Small intestine (tissue), 7 donors: Measurements from ENCODE around the gene CCDC91. TPM values are rescaled to one million over a fixed set of nuclear protein-coding genes. Genes with fewer than 3 reads are reported as not detected.
A peak's percentile ranks its signal among the peaks of the same experiment; 100 is the strongest.

Experiments used
- DNase-seq, 2 donors: peaks; one replicate each; pipeline versions ENCODE4 v3.0.0 to v3.0.0-alpha.2; 2013
- FAIRE-seq: peaks from 2 replicates; lab custom pipeline; 2012; peaks lifted over from hg19 to GRCh38; lab: Jason Lieb, UNC
- H3K27ac ChIP-seq, 3 donors: one replicate each; pipeline ENCODE4 v1.5.1; 2013; ENCODE audit warnings: low read length in 2 of 3, mild to moderate bottlenecking in 2 of 3, control low read depth in 1 of 3, inconsistent platforms in 1 of 3, low read depth in 1 of 3, moderate library complexity in 1 of 3
- H3K27me3 ChIP-seq, 3 donors: one replicate each; pipeline ENCODE4 v1.6.1; 2013; ENCODE audit warnings: low read length in 3 of 3, inconsistent platforms in 1 of 3; ENCODE audit not compliant: control insufficient read depth in 3 of 3, insufficient read depth in 3 of 3
- H3K36me3 ChIP-seq, 3 donors: one replicate each; pipeline ENCODE4 v1.6.1; 2013; ENCODE audit warnings: low read length in 3 of 3, inconsistent platforms in 1 of 3, low read depth in 1 of 3, mild to moderate bottlenecking in 1 of 3, moderate library complexity in 1 of 3; ENCODE audit not compliant: control insufficient read depth in 3 of 3, insufficient read depth in 2 of 3
- H3K4me1 ChIP-seq, 3 donors: one replicate each; pipeline ENCODE4 v1.6.1; 2013; ENCODE audit warnings: low read length in 2 of 3, inconsistent platforms in 1 of 3, low read depth in 1 of 3, mild to moderate bottlenecking in 1 of 3, moderate library complexity in 1 of 3; ENCODE audit not compliant: control insufficient read depth in 3 of 3, insufficient read depth in 2 of 3
- H3K4me3 ChIP-seq, 3 donors: one replicate each; pipeline ENCODE4 v1.5.1; 2013; ENCODE audit warnings: low read length in 3 of 3, control low read depth in 1 of 3, inconsistent platforms in 1 of 3, low read depth in 1 of 3, mild to moderate bottlenecking in 1 of 3, moderate library complexity in 1 of 3
- H3K9me3 ChIP-seq, 2 donors: one replicate each; pipeline ENCODE4 v1.6.1; 2013; ENCODE audit warnings: low read depth in 1 of 2, low read length in 1 of 2; ENCODE audit not compliant: control insufficient read depth in 2 of 2, insufficient read depth in 1 of 2
- WGBS, 3 donors: extraction: QIAGEN DNeasy Blood & Tissue Kit; methylation state at CpG; one replicate each; pipeline ENCODE4 v1.1.7; 2013; 5-methylcytosine and 5-hydroxymethylcytosine counted together
- polyA plus RNA-seq, 4 donors: library from polyadenylated mRNA; stranded (reverse) in 3 of 4; unstranded in 1 of 4; fragments of 200-250 nt in 3 of 4; fragments of 120-200 nt in 1 of 4; gene quantifications; one replicate each; pipeline versions ENCODE4 v1.2.1 to v1.2.3, GENCODE V29; 2013
- donor health status: healthy with polysubstance abuse.
- donor health status: control.
- donor health status: control.
- donor health status: Bipolar disorder and iron deficiency.
- donor health status: healthy.

The CCDC91 gene
- polyA plus RNA-seq, 4 donors, result 12.5 to 20.2 (median 13.3) TPM

GRCh38 chr12:28535216-28535615 is 345.0 kb downstream of the CCDC91 start:
- H3K36me3 ChIP-seq, result no peaks in the 10 kb centered on the region
- no peaks in the 10 kb centered on the region for H3K4me1 ChIP-seq
- H3K27me3 ChIP-seq, result no peaks in the 10 kb centered on the region
- FAIRE-seq, result no peak
- 81 to 93% (median 90%) methylated on average over 2 of the region's 2 CpGs for WGBS, 3 donors
- no peaks in the 10 kb centered on the region for H3K9me3 ChIP-seq
- no peak overlapping the region for H3K27ac ChIP-seq
- H3K4me3 ChIP-seq, result no peak overlapping the region
- no peak for DNase-seq

GRCh38 chr12:28536088-28536487 is 345.8 kb downstream of the CCDC91 start:
- Histone ChIP-seq H3K27ac (no peak overlapping the region), H3K4me3 (no peak overlapping the region), H3K4me1 (no peaks in the 10 kb centered on the region), H3K36me3 (no peaks in the 10 kb centered on the region), H3K9me3 (no peaks in the 10 kb centered on the region), H3K27me3 (no peaks in the 10 kb centered on the region)
- 76 to 82% (median 77%) methylated on average over 2 of the region's 2 CpGs for WGBS, 3 donors
- DNase-seq, result no peak
- no peak for FAIRE-seq

- no peak for DNase-seq
- Histone ChIP-seq H3K27me3 (no peaks in the 10 kb centered on the region), H3K36me3 (no peaks in the 10 kb centered on the region), H3K4me1 (no peaks in the 10 kb centered on the region), H3K27ac (no peak overlapping the region), H3K4me3 (no peak overlapping the region), H3K9me3 (no peaks in the 10 kb centered on the region)
- no peak for FAIRE-seq
- WGBS, 3 donors, result 85 to 97% (median 88%) methylated on average over 1 of the region's 1 CpG
Measured at GRCh38 chr12:28537474-28537873, 347.2 kb downstream of the CCDC91 start.

- Histone ChIP-seq H3K4me1 (no peaks in the 10 kb centered on the region), H3K27me3 (no peaks in the 10 kb centered on the region), H3K36me3 (no peaks in the 10 kb centered on the region), H3K9me3 (no peaks in the 10 kb centered on the region), H3K4me3 (no peak overlapping the region), H3K27ac (no peak overlapping the region)
- no peak for FAIRE-seq
- no peak for DNase-seq
- WGBS, 3 donors, result 92 to 94% (median 93%) methylated on average over 4 of the region's 4 CpGs
Measured at GRCh38 chr12:28539691-28540323, 349.6 kb downstream of the CCDC91 start.

GRCh38 chr12:28540324-28540714 is 350.1 kb downstream of the CCDC91 start:
- no peaks in the 10 kb centered on the region for H3K27me3 ChIP-seq
- 85 to 97% (median 88%) methylated on average over 2 of the region's 2 CpGs for WGBS, 3 donors
- H3K4me3 ChIP-seq, result no peak overlapping the region
- no peaks in the 10 kb centered on the region for H3K4me1 ChIP-seq
- no peak overlapping the region for H3K27ac ChIP-seq
- no peaks in the 10 kb centered on the region for H3K9me3 ChIP-seq
- no peaks in the 10 kb centered on the region for H3K36me3 ChIP-seq
- no peak for FAIRE-seq
- DNase-seq, result no peak

- FAIRE-seq (no peak), DNase-seq (no peak)
- no peak overlapping the region for H3K4me3 ChIP-seq
- peak overlapping the region in 1 of 3 donors; percentile 85 for H3K27ac ChIP-seq
- H3K4me1 ChIP-seq, result no peaks in the 10 kb centered on the region
- H3K9me3 ChIP-seq, result no peaks in the 10 kb centered on the region
- 72 to 85% (median 73%) methylated on average over 10 of the region's 10 CpGs for WGBS, 3 donors
- no peaks in the 10 kb centered on the region for H3K36me3 ChIP-seq
- no peaks in the 10 kb centered on the region for H3K27me3 ChIP-seq
Measured at GRCh38 chr12:28543021-28543890, 353.0 kb downstream of the CCDC91 start.

GRCh38 chr12:28550757-28551704 is 360.8 kb downstream of the CCDC91 start:
- Histone ChIP-seq H3K9me3 (no peaks in the 10 kb centered on the region), H3K4me1 (no peaks in the 10 kb centered on the region), H3K27me3 (no peaks in the 10 kb centered on the region), H3K36me3 (no peaks in the 10 kb centered on the region), H3K4me3 (no peak overlapping the region), H3K27ac (no peak overlapping the region)
- 61 to 66% (median 66%) methylated on average over 4 of the region's 4 CpGs for WGBS, 3 donors
- DNase-seq (peak in 1 of 2 donors; percentile 10), FAIRE-seq (no peak)
